Thymus (tissue), 2 donors: ENCODE data around the gene PLXNB1. TPM values are rescaled to one million over a fixed set of nuclear protein-coding genes. Genes with fewer than 3 reads are reported as not detected.

Experiments used
- polyA plus RNA-seq: library from polyadenylated mRNA; stranded (reverse); fragments of 200-250 nt; gene quantifications from one replicate; pipeline ENCODE4 v1.2.3, GENCODE V29; 2013
- total RNA-seq: library from RNA; stranded (reverse); fragments of 120-200 nt; gene quantifications from one replicate; pipeline ENCODE4 v1.2.4, GENCODE V29; 2013
- donor health status: healthy.

Gene PLXNB1
- total and polyA plus RNA-seq, 2 donors: 7.7 to 112 TPM

Other genes starting within 250 kb of the PLXNB1 start
- gene CDC25A, start 241.7 kb downstream of the PLXNB1 start, total RNA-seq: 17.2 TPM
- gene CDC25A, start 241.7 kb downstream of the PLXNB1 start, polyA plus RNA-seq: 0.71 TPM
- gene CAMP, start 206.6 kb downstream of the PLXNB1 start, total RNA-seq: 7.8 TPM
- gene CAMP, start 206.6 kb downstream of the PLXNB1 start, polyA plus RNA-seq: 2.9 TPM
- 11.2 TPM for gene ZNF589, start 189.0 kb downstream of the PLXNB1 start, total RNA-seq
- 13.7 TPM for gene ZNF589, start 189.0 kb downstream of the PLXNB1 start, polyA plus RNA-seq
- 14.5 TPM for gene NME6, start 128.7 kb downstream of the PLXNB1 start, total RNA-seq
- gene NME6, start 128.7 kb downstream of the PLXNB1 start, polyA plus RNA-seq: 12.9 TPM
- gene SPINK8, start 96.4 kb downstream of the PLXNB1 start, total RNA-seq: not detected
- gene SPINK8, start 96.4 kb downstream of the PLXNB1 start, polyA plus RNA-seq: 0.14 TPM
- 0.05 TPM for gene FBXW12, start 57.9 kb downstream of the PLXNB1 start, total RNA-seq
- 0.07 TPM for gene FBXW12, start 57.9 kb downstream of the PLXNB1 start, polyA plus RNA-seq
- 17.8 TPM for gene CCDC51, start 10.0 kb upstream of the PLXNB1 start, total RNA-seq
- 14.1 TPM for gene CCDC51, start 10.0 kb upstream of the PLXNB1 start, polyA plus RNA-seq
- 660 TPM for gene TMA7, start 10.2 kb upstream of the PLXNB1 start, total RNA-seq
- 735 TPM for gene TMA7, start 10.2 kb upstream of the PLXNB1 start, polyA plus RNA-seq
- 6.2 TPM for gene ATRIP, start 16.7 kb upstream of the PLXNB1 start, total RNA-seq
- 8.4 TPM for gene ATRIP, start 16.7 kb upstream of the PLXNB1 start, polyA plus RNA-seq
- gene SHISA5, start 74.1 kb upstream of the PLXNB1 start, total RNA-seq: 115 TPM
- gene SHISA5, start 74.1 kb upstream of the PLXNB1 start, polyA plus RNA-seq: 104 TPM
- gene PFKFB4, start 126.7 kb upstream of the PLXNB1 start, total RNA-seq: 6.1 TPM
- 3.5 TPM for gene PFKFB4, start 126.7 kb upstream of the PLXNB1 start, polyA plus RNA-seq
- gene UCN2, start 133.7 kb upstream of the PLXNB1 start, total RNA-seq: 0.09 TPM
- 4.7 TPM for gene UCN2, start 133.7 kb upstream of the PLXNB1 start, polyA plus RNA-seq
- gene COL7A1, start 165.2 kb upstream of the PLXNB1 start, total RNA-seq: 4.4 TPM
- 273 TPM for gene COL7A1, start 165.2 kb upstream of the PLXNB1 start, polyA plus RNA-seq
- gene UQCRC1, start 179.6 kb upstream of the PLXNB1 start, total RNA-seq: 159 TPM
- gene UQCRC1, start 179.6 kb upstream of the PLXNB1 start, polyA plus RNA-seq: 108 TPM
- not detected for gene TMEM89, start 191.7 kb upstream of the PLXNB1 start, total RNA-seq
- gene TMEM89, start 191.7 kb upstream of the PLXNB1 start, polyA plus RNA-seq: 0.23 TPM
- gene SLC26A6, start 205.4 kb upstream of the PLXNB1 start, total RNA-seq: 8.9 TPM
- 24.7 TPM for gene SLC26A6, start 205.4 kb upstream of the PLXNB1 start, polyA plus RNA-seq
- gene CELSR3, start 232.8 kb upstream of the PLXNB1 start, total RNA-seq: 0.38 TPM
- 1.4 TPM for gene CELSR3, start 232.8 kb upstream of the PLXNB1 start, polyA plus RNA-seq